NCI-H345 treated with DMSO at 0.1 percent for 48 hours (cell line): ENCODE data around the gene CDH1.

ENCODE experiments used
- DNase-seq: peaks from one replicate; lab custom pipeline; 2025; ENCODE audit not compliant: unreplicated experiment; lab: John Stamatoyannopoulos, UW

CDH1 gene

GRCh38 chr16:68731637-68732036 lies 5.5 kb upstream of the CDH1 start:
- DNase-seq = no peak

- DNase-seq = no peak
Measured at GRCh38 chr16:68732042-68732680, 4.9 kb upstream of the CDH1 start.

- DNase-seq = no peak
Measured at GRCh38 chr16:68732741-68733399, 4.2 kb upstream of the CDH1 start.

GRCh38 chr16:68733570-68733969 lies 3.5 kb upstream of the CDH1 start:
- no peak for DNase-seq

- DNase-seq = no peak
Measured at GRCh38 chr16:68734782-68735181, 2.3 kb upstream of the CDH1 start.

GRCh38 chr16:68736561-68736960 lies 531 bp upstream of the CDH1 start:
- no peak for DNase-seq

GRCh38 chr16:68737730-68738629 lies 888 bp downstream of the CDH1 start:
- no peak for DNase-seq

GRCh38 chr16:68739964-68740627 lies 3.0 kb downstream of the CDH1 start:
- no peak for DNase-seq

GRCh38 chr16:68740628-68741346 lies 3.7 kb downstream of the CDH1 start:
- no peak for DNase-seq

GRCh38 chr16:68743664-68744063 lies 6.6 kb downstream of the CDH1 start:
- no peak for DNase-seq

GRCh38 chr16:68744744-68745280 lies 7.7 kb downstream of the CDH1 start:
- peak; percentile 65 for DNase-seq

GRCh38 chr16:68746951-68747350 lies 9.9 kb downstream of the CDH1 start:
- no peak for DNase-seq

- no peak for DNase-seq
Measured at GRCh38 chr16:68749432-68749831, 12.3 kb downstream of the CDH1 start.

GRCh38 chr16:68750193-68750695 lies 13.2 kb downstream of the CDH1 start:
- DNase-seq = no peak

- DNase-seq = no peak
Measured at GRCh38 chr16:68751160-68751559, 14.1 kb downstream of the CDH1 start.

GRCh38 chr16:68752602-68753001 lies 15.5 kb downstream of the CDH1 start:
- DNase-seq = no peak

- no peak for DNase-seq
Measured at GRCh38 chr16:68754084-68754792, 17.1 kb downstream of the CDH1 start.

- peak; percentile 87 for DNase-seq
Measured at GRCh38 chr16:68756239-68756915, 19.3 kb downstream of the CDH1 start.

- no peak for DNase-seq
Measured at GRCh38 chr16:68757625-68757935, 20.5 kb downstream of the CDH1 start.
